AG04450 (cell line): Measurements from ENCODE around the gene KRTAP5-1. TPM values are rescaled to one million over a fixed set of nuclear protein-coding genes. Genes with fewer than 3 reads are reported as not detected.

Source experiments
- CTCF ChIA-PET: fragments of 300-600, 350-600 bp; formaldehyde crosslinking; extraction: SDS; loops from one replicate; lab custom pipeline; 2022; ENCODE audit warnings: antibody characterized with exemption, inconsistent platforms; lab: Charles Lee
- POLR2A ChIA-PET: fragments of 350-600 bp; formaldehyde crosslinking; extraction: SDS; loops from one replicate; lab custom pipeline; 2021; ENCODE audit warnings: antibody characterized with exemption, inconsistent platforms; lab: Yijun Ruan, JAX
- DNase-seq: peaks from one replicate; pipeline ENCODE4 v3.0.0-alpha.2; 2011; ENCODE audit warnings: low read depth, low spot score
- H3K27ac ChIP-seq: one replicate; pipeline ENCODE4 v1.5.1; 2012; ENCODE audit warnings: low read depth, low read length, control low read depth
- H3K27me3 ChIP-seq: one replicate; pipeline ENCODE4 v1.6.0; 2012; ENCODE audit warnings: low read length; ENCODE audit not compliant: control insufficient read depth, insufficient read depth
- H3K4me3 ChIP-seq: 2 replicates; pipeline ENCODE4 v1.5.1; 2011; ENCODE audit warnings: mild to moderate bottlenecking, low read depth, low read length, control low read depth
- H3K9me3 ChIP-seq: 2 replicates; pipeline ENCODE4 v1.5.1; 2012; ENCODE audit warnings: low read length; ENCODE audit not compliant: control insufficient read depth, insufficient read depth
- CTCF ChIP-seq: IDR thresholded peaks from 2 replicates; pipeline ENCODE4 v1.5.1; 2011; ENCODE audit warnings: low read depth, low read length, control low read depth, inconsistent platforms
- polyA plus RNA-seq: library from polyadenylated mRNA; depleted of rRNA; stranded (reverse); fragments of >200 nt; gene quantifications from 2 replicates; pipeline ENCODE4 v1.2.3, GENCODE V29; 2011

The KRTAP5-1 gene
- polyA plus RNA-seq, 1 experiment: not detected

DNA sequence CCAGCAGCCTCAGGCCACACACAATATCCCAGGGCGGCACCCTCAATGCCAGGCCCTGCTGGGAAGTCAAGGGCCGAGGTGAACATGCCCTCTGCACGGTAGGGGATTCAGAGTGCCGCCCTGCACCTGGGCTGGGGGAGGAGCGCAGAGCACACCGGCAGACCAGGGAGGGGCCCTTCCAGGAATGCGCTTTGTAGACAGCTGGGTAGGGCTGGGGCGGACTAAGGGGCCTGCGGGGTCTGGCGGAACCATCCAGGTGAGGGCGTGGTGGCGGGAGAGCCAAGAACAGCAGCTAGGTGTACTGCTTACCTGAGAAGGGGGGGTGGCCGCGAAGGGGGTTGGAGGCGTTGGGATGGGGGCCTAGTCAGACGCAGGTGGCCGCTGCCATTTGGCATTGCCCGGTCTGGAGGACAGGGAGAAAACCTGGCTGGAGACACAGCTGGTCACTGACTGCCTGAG is 39.0 kb downstream of the KRTAP5-1 start:
- ChIA-PET CTCF (interaction anchor here (0.6 to 2.6 kb wide), 16 partner anchors 12 to 287 kb away, joined by 3 to 87 read pairs (median 6); no protein-coding TSS in a partner anchor), POLR2A (no interaction called here)
- no peak overlapping the region for H3K27ac ChIP-seq
- H3K4me3 ChIP-seq: no peak overlapping the region
- no peaks in the 10 kb centered on the region; the same call in 1 of the 2 replicates for H3K9me3 ChIP-seq
- no peak for TF ChIP-seq CTCF
- DNase-seq: no peak
- peaks cover 59% of the 10 kb centered on the region for H3K27me3 ChIP-seq

GRCh38 chr11:1545432-1545831 is 39.7 kb downstream of the KRTAP5-1 start:
- Histone ChIP-seq H3K9me3 (no peaks in the 10 kb centered on the region; the same call in 1 of the 2 replicates), H3K27me3 (peaks cover 59% of the 10 kb centered on the region), H3K4me3 (no peak overlapping the region), H3K27ac (no peak overlapping the region)
- CTCF ChIA-PET: interaction anchor here (2.6 kb wide), 1 partner anchor 29 kb away, joined by 87 read pairs; no protein-coding TSS in a partner anchor
- no peak for DNase-seq
- POLR2A ChIA-PET: no interaction called here
- no peak for TF ChIP-seq CTCF

DNA sequence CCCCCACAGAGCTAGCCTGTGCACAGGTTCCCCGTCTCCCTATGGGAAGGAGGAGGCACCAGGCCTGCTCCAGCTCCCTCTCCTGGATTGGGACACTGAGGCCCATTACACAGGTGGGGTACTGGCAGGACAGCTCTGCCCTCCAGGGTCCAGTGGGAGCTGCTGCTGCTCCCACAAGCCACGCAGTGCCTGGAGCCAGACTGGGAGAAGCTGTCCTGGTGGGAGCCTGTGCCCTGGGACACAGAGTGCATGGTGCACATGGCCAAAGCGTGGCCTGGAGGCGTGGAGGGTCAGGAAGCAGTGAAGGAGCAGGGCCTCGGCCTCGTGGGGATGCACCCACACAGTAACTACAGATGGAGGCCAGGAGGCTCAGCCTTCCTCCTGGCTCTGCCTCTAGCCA is 40.5 kb downstream of the KRTAP5-1 start:
- no peaks in the 10 kb centered on the region; the same call in 1 of the 2 replicates for H3K9me3 ChIP-seq
- TF ChIP-seq CTCF: no peak
- peaks cover 59% of the 10 kb centered on the region for H3K27me3 ChIP-seq
- no peak overlapping the region for H3K4me3 ChIP-seq
- ChIA-PET CTCF (no interaction called here), POLR2A (no interaction called here)
- no peak overlapping the region for H3K27ac ChIP-seq
- DNase-seq: no peak

DNA sequence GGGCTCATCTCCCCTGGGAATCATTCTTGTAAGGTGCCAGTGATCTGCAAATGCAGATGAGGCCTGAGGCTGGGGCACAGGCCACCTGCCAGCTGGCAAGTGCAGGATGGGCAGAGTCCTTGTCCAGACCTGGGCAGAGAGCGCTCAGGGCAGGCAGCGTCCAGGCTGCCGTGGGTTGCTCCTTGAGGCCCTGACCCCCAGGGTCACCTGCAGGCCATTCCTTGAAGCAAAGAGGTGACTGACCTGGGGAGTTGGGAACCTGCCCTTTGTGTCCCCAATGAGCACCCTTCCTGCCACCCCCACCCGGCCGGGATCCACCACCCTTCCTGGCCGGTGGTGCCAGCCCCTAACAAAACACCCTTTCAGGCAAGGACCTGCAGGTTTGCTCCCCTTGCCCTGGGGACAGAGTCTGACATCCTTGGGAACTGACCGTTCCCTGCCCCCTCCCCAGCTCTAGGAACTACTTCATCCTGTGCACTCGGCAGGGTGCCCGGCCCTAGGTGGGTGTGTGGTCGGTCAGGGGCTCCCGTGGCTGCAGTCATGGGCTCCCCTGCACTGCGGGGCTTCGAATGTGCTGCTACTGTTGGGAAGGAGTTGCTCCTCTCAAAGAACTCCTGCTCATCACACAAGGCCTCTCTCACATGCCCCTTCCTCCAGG is 41.3 kb downstream of the KRTAP5-1 start:
- Histone ChIP-seq H3K27ac (no peak overlapping the region), H3K27me3 (peaks cover 59% of the 10 kb centered on the region), H3K4me3 (no peak overlapping the region), H3K9me3 (no peaks in the 10 kb centered on the region; the same call in 1 of the 2 replicates)
- no peak for TF ChIP-seq CTCF
- ChIA-PET CTCF (no interaction called here), POLR2A (no interaction called here)
- DNase-seq: no peak

GRCh38 chr11:1542267-1542666 is 42.8 kb downstream of the KRTAP5-1 start:
- ChIA-PET CTCF (no interaction called here), POLR2A (no interaction called here)
- H3K27ac ChIP-seq: no peak overlapping the region
- no peak overlapping the region for H3K4me3 ChIP-seq
- TF ChIP-seq CTCF: no peak
- H3K27me3 ChIP-seq: peaks cover 51% of the 10 kb centered on the region
- no peak for DNase-seq
- H3K9me3 ChIP-seq: peaks cover 3% of the 10 kb centered on the region
